ENCODE results near the gene IPPK. TPM values are rescaled to one million over a fixed set of nuclear protein-coding genes. Genes with fewer than 3 reads are reported as not detected.

The IPPK gene
- total and polyA plus RNA-seq, 2 donors (not counting 1 experiment from before 2014, with no cell fraction given) = 6.8 to 8.7 TPM

DNA sequence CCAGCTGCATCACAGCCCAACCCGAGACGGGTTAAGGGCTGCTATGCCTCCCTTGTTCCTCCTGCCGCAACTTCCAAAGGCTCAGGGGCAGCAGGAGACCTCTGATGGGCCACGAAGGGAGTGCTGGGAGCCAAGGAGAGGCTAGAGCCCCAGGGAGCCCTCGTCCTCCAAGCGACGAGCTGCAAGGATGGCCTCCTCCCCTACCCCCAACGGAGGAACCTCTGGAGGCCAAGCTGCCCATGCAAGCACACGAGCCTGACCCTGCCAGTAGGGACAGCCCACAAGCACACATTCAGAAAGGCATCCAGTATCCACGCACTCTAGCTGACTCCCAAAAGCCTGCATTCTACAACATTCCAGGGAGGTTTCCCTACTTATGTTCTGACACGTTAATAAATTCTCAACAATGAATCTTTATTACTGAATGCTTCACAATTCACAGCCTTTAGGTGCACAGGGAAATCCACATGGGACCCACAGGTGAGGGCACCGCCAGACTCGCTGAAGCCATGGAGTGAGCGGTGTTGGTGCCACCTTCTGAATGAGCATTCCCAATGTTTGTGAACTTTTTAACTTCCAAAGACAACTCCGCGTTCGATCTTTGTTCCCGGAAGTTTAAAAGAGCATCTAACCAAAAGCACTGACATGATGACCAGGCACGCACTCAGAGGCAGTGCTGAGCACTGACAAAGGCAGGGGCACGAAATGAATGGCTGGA, 28.7 kb downstream of the IPPK start:
- H3K27ac ChIP-seq (ENCODE audit: low read length in 2 of 2) = no peak overlapping the region
- intact Hi-C loops (cut with micrococcal nuclease) = no loop called here
- peaks cover 0 to 4% (median 4%) of the 10 kb centered on the region in 3 donors for H3K9me3 ChIP-seq (ENCODE audit: control extremely low read depth in 1 of 3, control insufficient read depth in 2 of 3, insufficient read depth in 1 of 3, low read length in 2 of 3)
- Mint-ChIP-seq H3K27ac (no peak overlapping the region), H3K9me3 (ENCODE audit: insufficient read depth) (peaks cover 5% of the 10 kb centered on the region), H3K4me3 (no peak overlapping the region), H3K4me1 (no peaks in the 10 kb centered on the region), H3K27me3 (no peaks in the 10 kb centered on the region)
- DNase-seq (no peak), ATAC-seq (ENCODE audit: low read depth) (no peak)
- peaks cover 0 to 86% of the 10 kb centered on the region in 2 experiments for H3K36me3 ChIP-seq (replicated peaks in 1 of 2; ENCODE audit: control extremely low read depth in 1 of 2, control insufficient read depth in 1 of 2, extremely low read depth in 1 of 2, insufficient read depth in 2 of 2, low read length in 1 of 2)
- ChIA-PET CTCF (no interaction called here), POLR2A (no interaction called here)
- no peak overlapping the region for H3K4me3 ChIP-seq (ENCODE audit: control extremely low read depth in 1 of 5, extremely low read depth in 1 of 5, insufficient read depth in 1 of 5, low read depth in 2 of 5, low read length in 4 of 5)
- H3K79me2 ChIP-seq (ENCODE audit: control insufficient read depth, insufficient read depth, low read length) = no peaks in the 10 kb centered on the region
- H3K9ac ChIP-seq (ENCODE audit: low read length) = no peak overlapping the region
- no peaks in the 10 kb centered on the region for H4K20me1 ChIP-seq (ENCODE audit: control insufficient read depth, insufficient read depth, low read length, poor library complexity, severe bottlenecking)
- no peaks in the 10 kb centered on the region for H3K27me3 ChIP-seq (replicated peaks in 1 of 4; ENCODE audit: control extremely low read depth in 1 of 4, control insufficient read depth in 3 of 4, insufficient read depth in 4 of 4, low read length in 3 of 4)
- no peak overlapping the region for H2AFZ ChIP-seq (ENCODE audit: insufficient read depth, low read depth, low read length, poor library complexity, severe bottlenecking)
- H3K4me1 ChIP-seq (ENCODE audit: control insufficient read depth in 2 of 2, insufficient read depth in 2 of 2, low read length in 2 of 2) = no peaks in the 10 kb centered on the region
- 97% methylated on average over 20 of the region's 20 CpGs for WGBS (ENCODE audit: insufficient coverage)
- H3K4me2 ChIP-seq (replicated peaks; ENCODE audit: low read depth, low read length, poor library complexity, severe bottlenecking) = no peak overlapping the region
- no peak for TF ChIP-seq EZH2 (IDR thresholded peaks at IDR 0.05; ENCODE audit: borderline replicate concordance, insufficient read depth, low read depth, low read length, poor library complexity, severe bottlenecking)
- TF ChIP-seq, protein P1, sequence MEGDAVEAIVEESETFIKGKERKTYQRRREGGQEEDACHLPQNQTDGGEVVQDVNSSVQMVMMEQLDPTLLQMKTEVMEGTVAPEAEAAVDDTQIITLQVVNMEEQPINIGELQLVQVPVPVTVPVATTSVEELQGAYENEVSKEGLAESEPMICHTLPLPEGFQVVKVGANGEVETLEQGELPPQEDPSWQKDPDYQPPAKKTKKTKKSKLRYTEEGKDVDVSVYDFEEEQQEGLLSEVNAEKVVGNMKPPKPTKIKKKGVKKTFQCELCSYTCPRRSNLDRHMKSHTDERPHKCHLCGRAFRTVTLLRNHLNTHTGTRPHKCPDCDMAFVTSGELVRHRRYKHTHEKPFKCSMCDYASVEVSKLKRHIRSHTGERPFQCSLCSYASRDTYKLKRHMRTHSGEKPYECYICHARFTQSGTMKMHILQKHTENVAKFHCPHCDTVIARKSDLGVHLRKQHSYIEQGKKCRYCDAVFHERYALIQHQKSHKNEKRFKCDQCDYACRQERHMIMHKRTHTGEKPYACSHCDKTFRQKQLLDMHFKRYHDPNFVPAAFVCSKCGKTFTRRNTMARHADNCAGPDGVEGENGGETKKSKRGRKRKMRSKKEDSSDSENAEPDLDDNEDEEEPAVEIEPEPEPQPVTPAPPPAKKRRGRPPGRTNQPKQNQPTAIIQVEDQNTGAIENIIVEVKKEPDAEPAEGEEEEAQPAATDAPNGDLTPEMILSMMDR (IDR thresholded peaks at IDR 0.05) = no peak

DNA sequence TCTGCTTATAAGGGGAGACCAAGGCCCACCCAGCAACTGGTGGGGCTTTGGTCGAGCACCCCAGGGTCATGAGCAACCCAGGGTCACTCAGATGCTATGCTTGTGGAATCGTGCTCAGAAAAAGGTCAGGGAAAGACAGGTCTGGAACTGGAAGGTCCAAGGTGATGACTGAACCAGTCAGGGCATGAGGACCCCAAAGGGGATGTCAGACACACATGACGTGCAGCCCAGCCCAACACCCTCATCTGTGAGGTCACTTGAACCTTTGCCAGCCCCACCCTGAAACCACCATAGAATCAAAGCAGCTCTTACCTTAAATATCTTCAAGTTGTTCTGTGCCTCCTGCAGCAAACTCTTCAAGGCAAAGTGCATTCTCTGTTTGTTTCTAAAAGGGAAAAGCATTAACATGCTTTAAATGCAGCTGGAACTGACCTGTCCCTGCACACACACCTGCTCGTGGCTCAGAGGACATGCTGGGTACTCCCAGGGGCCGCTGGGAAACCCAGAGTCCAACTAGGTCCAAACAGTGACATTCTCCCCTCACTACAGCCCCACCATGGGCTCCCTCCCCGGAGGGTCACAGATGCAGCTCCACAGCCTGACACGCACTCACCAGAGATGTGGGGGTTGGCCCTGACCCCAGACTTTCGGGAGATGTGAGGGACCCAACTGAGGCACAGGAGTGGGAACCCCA, 29.4 kb downstream of the IPPK start:
- no peaks in the 10 kb centered on the region for H3K4me1 ChIP-seq (ENCODE audit: control insufficient read depth in 2 of 2, insufficient read depth in 2 of 2, low read length in 2 of 2)
- no peak overlapping the region for H3K27ac ChIP-seq (ENCODE audit: low read length in 2 of 2)
- Mint-ChIP-seq H3K9me3 (ENCODE audit: insufficient read depth) (peaks cover 2% of the 10 kb centered on the region), H3K4me3 (no peak overlapping the region), H3K27ac (no peak overlapping the region), H3K27me3 (no peaks in the 10 kb centered on the region), H3K4me1 (no peaks in the 10 kb centered on the region)
- H3K36me3 ChIP-seq (replicated peaks in 1 of 2; ENCODE audit: control extremely low read depth in 1 of 2, control insufficient read depth in 1 of 2, extremely low read depth in 1 of 2, insufficient read depth in 2 of 2, low read length in 1 of 2) = peaks cover 0 to 82% of the 10 kb centered on the region in 2 experiments
- POLR2A ChIA-PET = no interaction called here
- CTCF ChIA-PET = no interaction called here
- H3K4me2 ChIP-seq (replicated peaks; ENCODE audit: low read depth, low read length, poor library complexity, severe bottlenecking) = no peak overlapping the region
- peaks cover 0 to 4% (median 4%) of the 10 kb centered on the region in 3 donors for H3K9me3 ChIP-seq (ENCODE audit: control extremely low read depth in 1 of 3, control insufficient read depth in 2 of 3, insufficient read depth in 1 of 3, low read length in 2 of 3)
- H2AFZ ChIP-seq (ENCODE audit: insufficient read depth, low read depth, low read length, poor library complexity, severe bottlenecking) = no peak overlapping the region
- H3K9ac ChIP-seq (ENCODE audit: low read length) = no peak overlapping the region
- intact Hi-C loops (cut with micrococcal nuclease) = no loop called here
- TF ChIP-seq, protein P1 (IDR thresholded peaks at IDR 0.05) = no peak
- no peak for TF ChIP-seq EZH2 (IDR thresholded peaks at IDR 0.05; ENCODE audit: borderline replicate concordance, insufficient read depth, low read depth, low read length, poor library complexity, severe bottlenecking)
- H4K20me1 ChIP-seq (ENCODE audit: control insufficient read depth, insufficient read depth, low read length, poor library complexity, severe bottlenecking) = no peaks in the 10 kb centered on the region
- ATAC-seq (ENCODE audit: low read depth) (no peak), DNase-seq (no peak)
- 95% methylated on average over 7 of the region's 8 CpGs for WGBS (ENCODE audit: insufficient coverage)
- no peaks in the 10 kb centered on the region for H3K79me2 ChIP-seq (ENCODE audit: control insufficient read depth, insufficient read depth, low read length)
- H3K4me3 ChIP-seq (ENCODE audit: control extremely low read depth in 1 of 5, extremely low read depth in 1 of 5, insufficient read depth in 1 of 5, low read depth in 2 of 5, low read length in 4 of 5) = no peak overlapping the region
- no peaks in the 10 kb centered on the region for H3K27me3 ChIP-seq (replicated peaks in 1 of 4; ENCODE audit: control extremely low read depth in 1 of 4, control insufficient read depth in 3 of 4, insufficient read depth in 4 of 4, low read length in 3 of 4)
